ENCODE data around the gene SFT2D2. TPM values are rescaled to one million over a fixed set of nuclear protein-coding genes. Genes with fewer than 3 reads are reported as not detected.
"Not testable (repeated sequence)": the region's sequence is repeated elsewhere in the genome, so short reads cannot be mapped to it uniquely, and the experiment has no call there.

SFT2D2 gene
- total and polyA plus RNA-seq, 10 donors, result 6.1 to 97.1 (median 61.3) TPM

DNA sequence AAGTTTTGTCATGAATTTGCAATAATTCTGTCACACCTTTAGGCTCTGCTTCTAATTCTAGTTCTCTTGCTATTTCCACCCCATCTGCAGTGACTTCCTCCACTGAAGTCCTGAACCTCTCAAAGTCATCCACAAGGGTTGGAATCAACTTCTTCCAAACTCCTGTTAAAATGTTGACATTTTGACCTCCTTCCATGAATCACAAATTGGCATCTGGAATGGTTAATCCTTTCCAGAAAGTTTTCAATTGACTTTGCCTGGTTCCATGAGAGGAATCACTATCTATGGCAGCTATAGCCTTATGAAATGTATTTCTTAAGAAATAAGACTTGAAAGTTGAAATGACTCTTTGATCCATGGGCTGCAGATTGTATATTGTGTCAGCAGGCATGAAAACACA is 19.7 kb upstream of the SFT2D2 start:
- intact Hi-C loops (cut with DNase I; ENCODE audit: low total_unique reads), result no loop called here
- Histone ChIP-seq H3K4me1 (no peaks in the 10 kb centered on the region), H3K9me3 (peaks cover 0 to 12% (median 5%) of the 10 kb centered on the region in 8 donors), H3K4me3 (no peak overlapping the region), H3K36me3 (peaks cover 0 to 36% (median 8%) of the 10 kb centered on the region in 6 donors), H3K27me3 (replicated peaks in 1 of 7) (no peaks in the 10 kb centered on the region), H3K27ac (no peak overlapping the region)
- TF ChIP-seq POLR2A (IDR thresholded peaks at IDR 0.05) (no peak), POLR2AphosphoS5 (IDR thresholded peaks at IDR 0.05) (no peak)
- TF ChIP-seq, protein P1, sequence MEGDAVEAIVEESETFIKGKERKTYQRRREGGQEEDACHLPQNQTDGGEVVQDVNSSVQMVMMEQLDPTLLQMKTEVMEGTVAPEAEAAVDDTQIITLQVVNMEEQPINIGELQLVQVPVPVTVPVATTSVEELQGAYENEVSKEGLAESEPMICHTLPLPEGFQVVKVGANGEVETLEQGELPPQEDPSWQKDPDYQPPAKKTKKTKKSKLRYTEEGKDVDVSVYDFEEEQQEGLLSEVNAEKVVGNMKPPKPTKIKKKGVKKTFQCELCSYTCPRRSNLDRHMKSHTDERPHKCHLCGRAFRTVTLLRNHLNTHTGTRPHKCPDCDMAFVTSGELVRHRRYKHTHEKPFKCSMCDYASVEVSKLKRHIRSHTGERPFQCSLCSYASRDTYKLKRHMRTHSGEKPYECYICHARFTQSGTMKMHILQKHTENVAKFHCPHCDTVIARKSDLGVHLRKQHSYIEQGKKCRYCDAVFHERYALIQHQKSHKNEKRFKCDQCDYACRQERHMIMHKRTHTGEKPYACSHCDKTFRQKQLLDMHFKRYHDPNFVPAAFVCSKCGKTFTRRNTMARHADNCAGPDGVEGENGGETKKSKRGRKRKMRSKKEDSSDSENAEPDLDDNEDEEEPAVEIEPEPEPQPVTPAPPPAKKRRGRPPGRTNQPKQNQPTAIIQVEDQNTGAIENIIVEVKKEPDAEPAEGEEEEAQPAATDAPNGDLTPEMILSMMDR (IDR thresholded peaks at IDR 0.05 in 8 of 11, conservative IDR thresholded peaks at IDR 0.05 in 3 of 11), result no peak
- no peak for DNase-seq

DNA sequence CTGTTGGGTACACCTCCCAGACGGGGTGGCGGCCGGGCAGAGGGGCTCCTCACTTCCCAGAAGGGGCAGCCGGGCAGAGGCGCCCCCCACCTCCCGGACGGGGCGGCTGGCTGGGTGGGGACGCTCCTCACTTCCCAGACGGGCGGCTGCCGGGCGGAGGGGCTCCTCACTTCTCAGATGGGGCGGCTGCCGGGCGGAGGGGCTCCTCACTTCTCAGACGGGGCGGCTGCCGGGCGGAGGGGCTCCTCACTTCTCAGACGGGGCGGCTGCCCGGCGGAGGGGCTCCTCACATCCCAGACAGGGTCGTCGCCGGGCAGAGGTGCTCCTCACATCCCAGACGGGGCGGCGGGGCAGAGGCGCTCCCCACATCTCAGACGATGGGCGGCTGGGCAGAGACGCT is 18.1 kb upstream of the SFT2D2 start:
- H3K27ac ChIP-seq; intact Hi-C loops (cut with DNase I; ENCODE audit: low total_unique reads); DNase-seq; H3K4me3 ChIP-seq; H3K27me3 ChIP-seq (replicated peaks in 1 of 7); H3K4me1 ChIP-seq: not testable (repeated sequence)
- Histone ChIP-seq H3K36me3 (peaks cover 0 to 22% (median 4%) of the 10 kb centered on the region in 6 donors), H3K9me3 (peaks cover 0 to 23% (median 18%) of the 10 kb centered on the region in 8 donors)
- 92 to 100% (median 96%) methylated on average over 7 to 33 of the region's 34 CpGs for WGBS, 5 donors

DNA sequence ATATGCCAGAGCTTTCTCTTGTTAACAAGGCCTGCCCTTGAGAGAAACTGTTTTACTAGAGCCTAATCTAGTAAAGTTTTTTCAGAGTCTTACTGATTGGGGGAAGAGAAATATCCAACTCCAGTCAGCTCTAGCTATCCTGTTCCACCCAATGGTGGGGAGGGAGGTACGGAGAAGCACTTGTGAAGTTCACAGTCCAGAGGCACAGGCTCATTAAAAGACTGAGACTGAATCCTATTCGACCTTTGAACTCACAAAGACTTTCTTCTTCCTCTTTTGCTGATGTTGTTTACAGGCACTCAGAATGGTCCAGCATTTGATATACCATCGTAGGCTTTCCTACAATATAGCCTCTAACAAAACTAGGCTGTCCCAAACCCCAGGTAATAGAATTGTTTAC is 15.5 kb upstream of the SFT2D2 start:
- peaks cover 0 to 7% (median 0%) of the 10 kb centered on the region in 6 donors for H3K36me3 ChIP-seq
- no peak overlapping the region for H3K4me3 ChIP-seq
- intact Hi-C loops (cut with DNase I; ENCODE audit: low total_unique reads), result no loop called here
- peaks cover 0 to 35% (median 27%) of the 10 kb centered on the region in 8 donors for H3K9me3 ChIP-seq
- no peaks in the 10 kb centered on the region for H3K4me1 ChIP-seq
- 82 to 98% (median 92%) methylated on average over 3 of the region's 3 CpGs for WGBS, 5 donors
- DNase-seq, result no peak
- H3K27me3 ChIP-seq (replicated peaks in 1 of 7), result no peaks in the 10 kb centered on the region
- TF ChIP-seq, protein P1 (IDR thresholded peaks at IDR 0.05 in 8 of 11, conservative IDR thresholded peaks at IDR 0.05 in 3 of 11), result no peak
- TF ChIP-seq POLR2A (IDR thresholded peaks at IDR 0.05) (no peak), POLR2AphosphoS5 (IDR thresholded peaks at IDR 0.05) (no peak)
- no peak overlapping the region for H3K27ac ChIP-seq

DNA sequence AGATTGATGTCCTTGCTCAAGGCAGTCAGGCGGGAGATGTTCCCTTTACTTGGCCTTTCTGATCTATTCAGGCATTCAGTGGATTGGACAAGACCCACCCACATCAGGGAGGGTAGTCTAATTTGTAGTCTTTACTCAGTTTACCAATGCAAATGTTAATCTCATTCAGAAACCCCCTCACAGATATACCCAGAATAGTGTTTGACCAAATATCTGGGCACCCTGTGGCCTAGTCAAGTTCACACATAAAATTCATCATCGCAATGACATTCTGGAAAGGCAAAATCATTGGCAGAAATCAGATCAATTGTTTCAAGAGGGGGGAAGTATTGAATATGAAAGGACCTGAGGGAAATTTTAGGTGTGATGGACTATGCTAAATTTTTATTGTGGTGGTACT is 12.5 kb upstream of the SFT2D2 start:
- H3K4me1 ChIP-seq, result no peaks in the 10 kb centered on the region
- no peak overlapping the region for H3K4me3 ChIP-seq
- DNase-seq, result no peak
- WGBS, 5 donors, result 94 to 100% (median 96%) methylated on average over 2 of the region's 2 CpGs
- intact Hi-C loops (cut with DNase I; ENCODE audit: low total_unique reads), result no loop called here
- no peaks in the 10 kb centered on the region for H3K27me3 ChIP-seq (replicated peaks in 1 of 7)
- peaks cover 0 to 35% (median 27%) of the 10 kb centered on the region in 8 donors for H3K9me3 ChIP-seq
- TF ChIP-seq, protein P1 (IDR thresholded peaks at IDR 0.05 in 8 of 11, conservative IDR thresholded peaks at IDR 0.05 in 3 of 11), result no peak
- no peaks in the 10 kb centered on the region for H3K36me3 ChIP-seq
- H3K27ac ChIP-seq, result no peak overlapping the region

DNA sequence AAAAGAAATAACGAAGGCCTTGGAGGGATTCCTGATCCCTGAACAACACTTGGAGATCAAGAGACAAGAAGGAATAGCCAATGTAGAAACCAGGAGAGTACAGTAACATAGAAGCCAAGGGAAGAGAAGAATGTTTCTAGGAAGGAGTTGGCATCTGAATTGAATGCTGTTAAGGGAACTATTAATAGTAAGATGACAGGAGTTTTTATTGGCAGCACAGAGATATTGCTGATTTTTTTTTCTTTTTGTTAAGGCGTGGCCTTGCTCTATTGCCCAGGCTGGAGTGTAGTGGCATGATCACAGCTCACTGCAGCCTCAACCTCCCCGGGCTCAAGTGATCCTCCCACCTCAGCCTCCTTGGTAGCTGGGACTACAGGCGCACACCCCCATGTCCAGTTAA is 9.6 kb upstream of the SFT2D2 start:
- no peak overlapping the region for H3K27ac ChIP-seq
- H3K9me3 ChIP-seq, result peaks cover 0 to 24% (median 20%) of the 10 kb centered on the region in 8 donors
- no peaks in the 10 kb centered on the region for H3K4me1 ChIP-seq
- H3K36me3 ChIP-seq, result no peaks in the 10 kb centered on the region
- no peaks in the 10 kb centered on the region for H3K27me3 ChIP-seq (replicated peaks in 1 of 7)
- 89 to 95% (median 92%) methylated on average over 4 of the region's 4 CpGs for WGBS, 5 donors
- intact Hi-C loops (cut with DNase I; ENCODE audit: low total_unique reads), result no loop called here
- no peak overlapping the region for H3K4me3 ChIP-seq
- TF ChIP-seq, protein P1 (IDR thresholded peaks at IDR 0.05 in 8 of 11, conservative IDR thresholded peaks at IDR 0.05 in 3 of 11), result no peak
- TF ChIP-seq POLR2AphosphoS5 (IDR thresholded peaks at IDR 0.05) (no peak), POLR2A (IDR thresholded peaks at IDR 0.05) (no peak)
- DNase-seq, result no peak
